Central memory CD4-positive, alpha-beta T cell (primary cell): Measurements from ENCODE around the gene PTDSS2.
A peak's percentile ranks its signal among the peaks of the same experiment; 100 is the strongest.
"Not testable (repeated sequence)": the region's sequence is repeated elsewhere in the genome, so short reads cannot be mapped to it uniquely, and the experiment has no call there.

ENCODE experiments used
- DNase-seq: peaks from one replicate; pipeline ENCODE4 v3.0.0; 2022

Gene PTDSS2

GRCh38 chr11:433641-434040, 16.4 kb upstream of the PTDSS2 start:
- DNase-seq = no peak

GRCh38 chr11:434496-434895, 15.6 kb upstream of the PTDSS2 start:
- DNase-seq = no peak

GRCh38 chr11:434999-435740, 14.9 kb upstream of the PTDSS2 start:
- not testable (repeated sequence) for DNase-seq

- DNase-seq = no peak
Observed at GRCh38 chr11:437228-437870, 12.7 kb upstream of the PTDSS2 start.

GRCh38 chr11:438101-438844, 11.8 kb upstream of the PTDSS2 start:
- DNase-seq = no peak

GRCh38 chr11:439315-440064, 10.6 kb upstream of the PTDSS2 start:
- no peak for DNase-seq

- DNase-seq = no peak
Observed at GRCh38 chr11:440065-441042, 9.7 kb upstream of the PTDSS2 start.

GRCh38 chr11:441043-441417, 9.0 kb upstream of the PTDSS2 start:
- DNase-seq = no peak

- peak; percentile 50 for DNase-seq
Observed at GRCh38 chr11:441418-442274, 8.4 kb upstream of the PTDSS2 start, which contains the start of gene ANO9. TSS of gene ANO9 (minus strand) at chr11:442011. CDS start at chr11:441926, 85 bp downstream.

GRCh38 chr11:442611-443081, 7.4 kb upstream of the PTDSS2 start:
- no peak for DNase-seq

GRCh38 chr11:443542-444199, 6.4 kb upstream of the PTDSS2 start:
- no peak for DNase-seq

- DNase-seq = no peak
Observed at GRCh38 chr11:444396-445144, 5.5 kb upstream of the PTDSS2 start.

- no peak for DNase-seq
Observed at GRCh38 chr11:445765-446588, 4.1 kb upstream of the PTDSS2 start.

GRCh38 chr11:446891-447290, 3.2 kb upstream of the PTDSS2 start:
- no peak for DNase-seq

GRCh38 chr11:447923-448731, 2.0 kb upstream of the PTDSS2 start:
- peak; percentile 90 for DNase-seq

- DNase-seq = peak; percentile 86
Observed at GRCh38 chr11:450809-451451, 851 bp downstream of the PTDSS2 start.

GRCh38 chr11:451738-452137, 1.7 kb downstream of the PTDSS2 start:
- DNase-seq = no peak
